Right kidney (tissue), 1 donor: ENCODE measurements around the gene MAML2.
"Not testable (repeated sequence)": the region's sequence is repeated elsewhere in the genome, so short reads cannot be mapped to it uniquely, and the experiment has no call there.

Source experiments
- DNase-seq: peaks from one replicate; pipeline ENCODE4 v3.0.0-alpha.2; 2016

MAML2 gene

GRCh38 chr11:96292291-96293010 is 50.5 kb downstream of the MAML2 start:
- DNase-seq: no peak

GRCh38 chr11:96290631-96291030 is 52.4 kb downstream of the MAML2 start:
- DNase-seq: no peak

- DNase-seq: no peak
Observed at GRCh38 chr11:96290031-96290430, 53.0 kb downstream of the MAML2 start.

GRCh38 chr11:96288915-96289314 is 54.1 kb downstream of the MAML2 start:
- DNase-seq: no peak

GRCh38 chr11:96287822-96288439 is 55.1 kb downstream of the MAML2 start:
- DNase-seq: no peak

GRCh38 chr11:96285985-96286384 is 57.0 kb downstream of the MAML2 start:
- DNase-seq: not testable (repeated sequence)

- no peak for DNase-seq
Observed at GRCh38 chr11:96284917-96285316, 58.1 kb downstream of the MAML2 start.

- DNase-seq: no peak
Observed at GRCh38 chr11:96284401-96284800, 58.6 kb downstream of the MAML2 start.

- no peak for DNase-seq
Observed at GRCh38 chr11:96282625-96283220, 60.3 kb downstream of the MAML2 start.

GRCh38 chr11:96280444-96280843 is 62.6 kb downstream of the MAML2 start:
- DNase-seq: no peak

- DNase-seq: no peak
Observed at GRCh38 chr11:96279896-96280290, 63.1 kb downstream of the MAML2 start.

GRCh38 chr11:96279018-96279895 is 63.7 kb downstream of the MAML2 start:
- no peak for DNase-seq

GRCh38 chr11:96278039-96278897 is 64.7 kb downstream of the MAML2 start:
- no peak for DNase-seq

GRCh38 chr11:96277696-96278038 is 65.3 kb downstream of the MAML2 start:
- DNase-seq: no peak

GRCh38 chr11:96276836-96277235 is 66.2 kb downstream of the MAML2 start:
- no peak for DNase-seq

GRCh38 chr11:96275801-96276594 is 67.0 kb downstream of the MAML2 start:
- DNase-seq: no peak

- no peak for DNase-seq
Observed at GRCh38 chr11:96273507-96273906, 69.5 kb downstream of the MAML2 start.

GRCh38 chr11:96272529-96273222 is 70.3 kb downstream of the MAML2 start:
- DNase-seq: no peak

- DNase-seq: no peak
Observed at GRCh38 chr11:96271777-96272176, 71.2 kb downstream of the MAML2 start.

- DNase-seq: not testable (repeated sequence)
Observed at GRCh38 chr11:96271352-96271751, 71.6 kb downstream of the MAML2 start.
